Measurements from ENCODE around the gene NALCN.

- TF ChIP-seq CTCF (IDR thresholded peaks at IDR 0.05 in 4 of 5, conservative IDR thresholded peaks at IDR 0.05 in 1 of 5) (no peak), POLR2A (IDR thresholded peaks at IDR 0.05) (no peak)
Measured at GRCh38 chr13:101149735-101150384, 266.4 kb downstream of the NALCN start.

Data from gastrocnemius medialis (tissue), 4 donors.